Stomach (tissue), 4 donors: ENCODE measurements around the gene IPPK.

Source experiments
- POLR2AphosphoS5 ChIP-seq, 3 donors: sonication (generic); formaldehyde crosslinking; IDR thresholded peaks; one replicate each; pipeline ENCODE4 v1.6.1; 2016; ENCODE audit warnings: antibody characterized with exemption in 3 of 3
- TF ChIP-seq, protein P1 (sequence below), 7 experiments: fragments of 450-650 bp in 4 of 7; fragments of 200-600 bp in 3 of 7; sonication (generic) in 3 of 7; IDR thresholded peaks; one replicate each; pipeline ENCODE4 v1.5.1; 2016 to 2019; ENCODE audit warnings: antibody characterized with exemption in 7 of 7, control low read depth in 2 of 7, mild to moderate bottlenecking in 1 of 7

- TF ChIP-seq, protein P1, sequence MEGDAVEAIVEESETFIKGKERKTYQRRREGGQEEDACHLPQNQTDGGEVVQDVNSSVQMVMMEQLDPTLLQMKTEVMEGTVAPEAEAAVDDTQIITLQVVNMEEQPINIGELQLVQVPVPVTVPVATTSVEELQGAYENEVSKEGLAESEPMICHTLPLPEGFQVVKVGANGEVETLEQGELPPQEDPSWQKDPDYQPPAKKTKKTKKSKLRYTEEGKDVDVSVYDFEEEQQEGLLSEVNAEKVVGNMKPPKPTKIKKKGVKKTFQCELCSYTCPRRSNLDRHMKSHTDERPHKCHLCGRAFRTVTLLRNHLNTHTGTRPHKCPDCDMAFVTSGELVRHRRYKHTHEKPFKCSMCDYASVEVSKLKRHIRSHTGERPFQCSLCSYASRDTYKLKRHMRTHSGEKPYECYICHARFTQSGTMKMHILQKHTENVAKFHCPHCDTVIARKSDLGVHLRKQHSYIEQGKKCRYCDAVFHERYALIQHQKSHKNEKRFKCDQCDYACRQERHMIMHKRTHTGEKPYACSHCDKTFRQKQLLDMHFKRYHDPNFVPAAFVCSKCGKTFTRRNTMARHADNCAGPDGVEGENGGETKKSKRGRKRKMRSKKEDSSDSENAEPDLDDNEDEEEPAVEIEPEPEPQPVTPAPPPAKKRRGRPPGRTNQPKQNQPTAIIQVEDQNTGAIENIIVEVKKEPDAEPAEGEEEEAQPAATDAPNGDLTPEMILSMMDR (IDR thresholded peaks at IDR 0.05): no peak
- TF ChIP-seq POLR2AphosphoS5 (IDR thresholded peaks at IDR 0.05): no peak
Observed at GRCh38 chr9:92626484-92626883, 43.4 kb downstream of the IPPK start.
